Measurements from ENCODE around the gene G3BP1.

The G3BP1 gene

GRCh38 chr5:151820903-151821302 lies 49.1 kb downstream of the G3BP1 start:
- H3K4me1 ChIP-seq (ENCODE audit: control insufficient read depth, low read length) = no peaks in the 10 kb centered on the region
- H3K27me3 ChIP-seq (ENCODE audit: control insufficient read depth, low read length) = no peaks in the 10 kb centered on the region
- H4K20me1 ChIP-seq (ENCODE audit: control insufficient read depth, insufficient read depth, low read depth, low read length) = no peaks in the 10 kb centered on the region
- peaks cover 14% of the 10 kb centered on the region; the same call in 1 of the 2 replicates for H3F3A ChIP-seq (ENCODE audit: control insufficient read depth, insufficient read depth)
- H3K9me2 ChIP-seq (replicated peaks; ENCODE audit: control insufficient read depth, low read length) = no peaks in the 10 kb centered on the region
- H3K4me2 ChIP-seq (ENCODE audit: low read length) = no peak overlapping the region
- no peaks in the 10 kb centered on the region for H3K9me3 ChIP-seq (ENCODE audit: control insufficient read depth, insufficient read depth, low read length)
- no peak overlapping the region for H3K4me3 ChIP-seq (ENCODE audit: low read length)
- H3K36me3 ChIP-seq (ENCODE audit: control insufficient read depth, low read length) = no peaks in the 10 kb centered on the region
- no peak for TF ChIP-seq EZH2phosphoT487 (IDR thresholded peaks at IDR 0.05; ENCODE audit: borderline replicate concordance, low read length)
- no peak for TF ChIP-seq CTCF (IDR thresholded peaks at IDR 0.05; ENCODE audit: low read depth, low read length, poor library complexity, severe bottlenecking)
- no peaks in the 10 kb centered on the region for H3K79me2 ChIP-seq (ENCODE audit: control insufficient read depth, low read length)
- H3K27ac ChIP-seq (ENCODE audit: low read depth, low read length) = no peak overlapping the region

- TF ChIP-seq EZH2phosphoT487 (IDR thresholded peaks at IDR 0.05; ENCODE audit: borderline replicate concordance, low read length) = no peak
- no peak for TF ChIP-seq CTCF (IDR thresholded peaks at IDR 0.05; ENCODE audit: low read depth, low read length, poor library complexity, severe bottlenecking)
- Histone ChIP-seq H3K9me2 (replicated peaks; ENCODE audit: control insufficient read depth, low read length) (no peaks in the 10 kb centered on the region), H4K20me1 (ENCODE audit: control insufficient read depth, insufficient read depth, low read depth, low read length) (no peaks in the 10 kb centered on the region), H3K4me1 (ENCODE audit: control insufficient read depth, low read length) (no peaks in the 10 kb centered on the region), H3K9me3 (ENCODE audit: control insufficient read depth, insufficient read depth, low read length) (no peaks in the 10 kb centered on the region), H3F3A (ENCODE audit: control insufficient read depth, insufficient read depth) (0 out of 2 replicates have a peak, but pooled peaks cover 4% of the 10 kb centered on the region), H3K79me2 (ENCODE audit: control insufficient read depth, low read length) (no peaks in the 10 kb centered on the region), H3K27ac (ENCODE audit: low read depth, low read length) (no peak overlapping the region), H3K27me3 (ENCODE audit: control insufficient read depth, low read length) (no peaks in the 10 kb centered on the region), H3K36me3 (ENCODE audit: control insufficient read depth, low read length) (no peaks in the 10 kb centered on the region), H3K4me2 (ENCODE audit: low read length) (no peak overlapping the region), H3K4me3 (ENCODE audit: low read length) (no peak overlapping the region)
Observed at GRCh38 chr5:151822141-151822540, 50.4 kb downstream of the G3BP1 start.

- TF ChIP-seq EZH2phosphoT487 (IDR thresholded peaks at IDR 0.05; ENCODE audit: borderline replicate concordance, low read length) (no peak), CTCF (IDR thresholded peaks at IDR 0.05; ENCODE audit: low read depth, low read length, poor library complexity, severe bottlenecking) (peak; percentile 76)
- no peaks in the 10 kb centered on the region for H3F3A ChIP-seq (ENCODE audit: control insufficient read depth, insufficient read depth)
- H3K36me3 ChIP-seq (ENCODE audit: control insufficient read depth, low read length) = no peaks in the 10 kb centered on the region
- H3K4me2 ChIP-seq (ENCODE audit: low read length) = no peak overlapping the region
- no peaks in the 10 kb centered on the region for H4K20me1 ChIP-seq (ENCODE audit: control insufficient read depth, insufficient read depth, low read depth, low read length)
- no peaks in the 10 kb centered on the region for H3K27me3 ChIP-seq (ENCODE audit: control insufficient read depth, low read length)
- peaks cover 3% of the 10 kb centered on the region; the same call in 1 of the 2 replicates for H3K9me3 ChIP-seq (ENCODE audit: control insufficient read depth, insufficient read depth, low read length)
- no peaks in the 10 kb centered on the region for H3K4me1 ChIP-seq (ENCODE audit: control insufficient read depth, low read length)
- H3K79me2 ChIP-seq (ENCODE audit: control insufficient read depth, low read length) = no peaks in the 10 kb centered on the region
- H3K4me3 ChIP-seq (ENCODE audit: low read length) = no peak overlapping the region
- no peaks in the 10 kb centered on the region for H3K9me2 ChIP-seq (replicated peaks; ENCODE audit: control insufficient read depth, low read length)
- H3K27ac ChIP-seq (ENCODE audit: low read depth, low read length) = no peak overlapping the region
Observed at GRCh38 chr5:151825445-151825844, 53.7 kb downstream of the G3BP1 start.

All from DOHH2 (cell line).